H9 (cell line): ENCODE measurements around the gene FHL1. TPM values are rescaled to one million over a fixed set of nuclear protein-coding genes. Genes with fewer than 3 reads are reported as not detected.

Experiments used
- DNase-seq: peaks from one replicate; pipeline ENCODE4 v3.0.0-alpha.2; 2017
- H2AFZ ChIP-seq: one replicate; pipeline ENCODE4 v1.6.1; 2013; ENCODE audit warnings: mild to moderate bottlenecking, low read length, control low read depth, moderate library complexity
- H2AK5ac ChIP-seq: 2 replicates; pipeline ENCODE4 v1.6.1; 2013; ENCODE audit warnings: low read length, control low read depth, mixed read lengths; ENCODE audit not compliant: insufficient read length
- H2BK120ac ChIP-seq: one replicate; pipeline ENCODE4 v1.6.1; 2013; ENCODE audit warnings: low read depth, mild to moderate bottlenecking, low read length, control low read depth, inconsistent platforms; ENCODE audit not compliant: poor library complexity, severe bottlenecking
- H2BK12ac ChIP-seq: 2 replicates; pipeline ENCODE4 v1.6.1; 2013; ENCODE audit warnings: low read length, control low read depth, mixed read lengths, low read depth; ENCODE audit not compliant: insufficient read length
- H2BK15ac ChIP-seq: 2 replicates; pipeline ENCODE4 v1.6.1; 2013; ENCODE audit warnings: low read depth, low read length, control low read depth
- H2BK20ac ChIP-seq: one replicate; pipeline ENCODE4 v1.6.1; 2013; ENCODE audit warnings: low read depth, mild to moderate bottlenecking, low read length, control low read depth, inconsistent platforms; ENCODE audit not compliant: poor library complexity, severe bottlenecking
- H2BK5ac ChIP-seq: 2 replicates; pipeline ENCODE4 v1.6.1; 2013; ENCODE audit warnings: low read length, control low read depth, mixed read lengths; ENCODE audit not compliant: insufficient read length
- H3K14ac ChIP-seq: 2 replicates; pipeline ENCODE4 v1.6.1; 2013; ENCODE audit warnings: low read length, control low read depth; ENCODE audit not compliant: insufficient read depth
- H3K18ac ChIP-seq: 2 replicates; pipeline ENCODE4 v1.6.1; 2013; ENCODE audit warnings: low read depth, mild to moderate bottlenecking, mixed read lengths, low read length, control low read depth; ENCODE audit not compliant: insufficient read length
- H3K23ac ChIP-seq: 2 replicates; pipeline ENCODE4 v1.6.1; 2013; ENCODE audit warnings: low read length, control low read depth, mixed read lengths, low read depth; ENCODE audit not compliant: insufficient read length
- H3K23me2 ChIP-seq: 2 replicates; pipeline ENCODE4 v1.6.1; 2013; ENCODE audit warnings: low read depth, mild to moderate bottlenecking, mixed read lengths, low read length, control low read depth; ENCODE audit not compliant: insufficient read length, poor library complexity, severe bottlenecking
- H3K27ac ChIP-seq: 2 replicates; pipeline ENCODE4 v1.5.1; 2013; ENCODE audit warnings: low read length, control low read depth, mixed read lengths, low read depth; ENCODE audit not compliant: insufficient read length
- H3K27me3 ChIP-seq: 2 replicates; pipeline ENCODE4 v1.6.1; 2013; ENCODE audit warnings: low read length, control low read depth, inconsistent platforms; ENCODE audit not compliant: insufficient read depth
- H3K4ac ChIP-seq: 2 replicates; pipeline ENCODE4 v1.6.1; 2013; ENCODE audit warnings: low read depth, mild to moderate bottlenecking, control low read depth, inconsistent platforms, low read length, moderate library complexity
- H3K4me1 ChIP-seq: 2 replicates; pipeline ENCODE4 v1.6.1; 2013; ENCODE audit warnings: low read length, control low read depth, inconsistent platforms; ENCODE audit not compliant: insufficient read depth
- H3K4me2 ChIP-seq: 2 replicates; pipeline ENCODE4 v1.6.1; 2013; ENCODE audit warnings: low read length, control low read depth, mixed read lengths; ENCODE audit not compliant: insufficient read length, insufficient read depth
- H3K56ac ChIP-seq: 2 replicates; pipeline ENCODE4 v1.6.1; 2013; ENCODE audit warnings: low read depth, mild to moderate bottlenecking, mixed read lengths, low read length, control low read depth; ENCODE audit not compliant: insufficient read length
- H3K79me1 ChIP-seq: 2 replicates; pipeline ENCODE4 v1.6.1; 2013; ENCODE audit warnings: low read depth, mild to moderate bottlenecking, moderate library complexity, low read length, control low read depth, inconsistent platforms; ENCODE audit not compliant: insufficient read depth, poor library complexity, severe bottlenecking
- H3K79me2 ChIP-seq: 2 replicates; pipeline ENCODE4 v1.6.1; 2013; ENCODE audit warnings: low read length, control low read depth, inconsistent platforms; ENCODE audit not compliant: insufficient read depth
- H3K9ac ChIP-seq: 2 replicates; pipeline ENCODE4 v1.6.1; 2013; ENCODE audit warnings: low read length, control low read depth, mixed read lengths; ENCODE audit not compliant: insufficient read length; ENCODE audit errors: extremely low read depth
- H3K9me3 ChIP-seq: one replicate; pipeline ENCODE4 v1.6.1; 2013; ENCODE audit warnings: low read depth, low read length, inconsistent platforms; ENCODE audit not compliant: control insufficient read depth
- H3T11ph ChIP-seq: one replicate; pipeline ENCODE4 v1.6.1; 2013; ENCODE audit warnings: mild to moderate bottlenecking, low read length, control low read depth, inconsistent platforms
- H4K20me1 ChIP-seq: one replicate; pipeline ENCODE4 v1.6.1; 2013; ENCODE audit not compliant: control insufficient read depth, insufficient read length, insufficient read depth
- H4K5ac ChIP-seq: 2 replicates; pipeline ENCODE4 v1.6.1; 2013; ENCODE audit warnings: low read depth, mild to moderate bottlenecking, mixed read lengths, low read length, control low read depth; ENCODE audit not compliant: insufficient read length
- H4K8ac ChIP-seq: replicated peaks from 2 replicates; pipeline ENCODE4 v1.6.1; 2013; ENCODE audit warnings: low read length, control low read depth, mixed read lengths, low read depth; ENCODE audit not compliant: insufficient read length
- H4K91ac ChIP-seq: 2 replicates; pipeline ENCODE4 v1.6.1; 2013; ENCODE audit warnings: low read depth, mild to moderate bottlenecking, moderate library complexity, mixed read lengths, low read length, control low read depth; ENCODE audit not compliant: insufficient read length
- H3K27ac Mint-ChIP-seq, 3 experiments: 2 replicates in 2 of 3; 3 replicates in 1 of 3; pipeline ENCODE4 v1.8.0; 2020 to 2021; ENCODE audit warnings: mixed read lengths in 3 of 3, mild to moderate bottlenecking in 1 of 3, moderate library complexity in 1 of 3
- H3K27me3 Mint-ChIP-seq: 2 replicates; pipeline ENCODE4 v1.8.0; 2021; ENCODE audit warnings: low read depth, mild to moderate bottlenecking, moderate library complexity, mixed read lengths
- H3K36me3 Mint-ChIP-seq, 3 experiments: 2 replicates in 2 of 3; 3 replicates in 1 of 3; pipeline ENCODE4 v1.8.0; 2020 to 2021; ENCODE audit warnings: low read depth in 3 of 3, mixed read lengths in 3 of 3; ENCODE audit not compliant: insufficient read depth in 1 of 3
- H3K4me1 Mint-ChIP-seq, 2 experiments: 2 replicates each; pipeline ENCODE4 v1.8.0; 2020; ENCODE audit warnings: mixed read lengths in 2 of 2
- H3K4me3 Mint-ChIP-seq, 2 experiments: 2 replicates in 1 of 2; 3 replicates in 1 of 2; pipeline ENCODE4 v1.8.0; 2020 to 2021; ENCODE audit warnings: mild to moderate bottlenecking in 2 of 2, mixed read lengths in 2 of 2, moderate library complexity in 1 of 2
- H3K9me3 Mint-ChIP-seq, 2 experiments: 2 replicates in 1 of 2; 3 replicates in 1 of 2; pipeline ENCODE4 v1.8.0; 2020; ENCODE audit warnings: mild to moderate bottlenecking in 2 of 2, mixed read lengths in 2 of 2, moderate library complexity in 1 of 2
- CTCF ChIP-seq: fragments of 200-600 bp; sonication (generic); conservative IDR thresholded peaks from 3 replicates; pipeline ENCODE4 v1.8.0; 2021; ENCODE audit warnings: antibody characterized with exemption, mild to moderate bottlenecking
- WGBS: extraction: QIAGEN DNeasy Blood & Tissue Kit; methylation state at CpG from one replicate; pipeline ENCODE4 v1.1.7; 2013; ENCODE audit warnings: missing lambda C conversion rate, low lambda C conversion rate, mixed read lengths; ENCODE audit not compliant: insufficient read length; ENCODE audit errors: extremely low coverage; 5-methylcytosine and 5-hydroxymethylcytosine counted together
- total RNA-seq: library from RNA; stranded (reverse); gene quantifications from 2 replicates; pipeline ENCODE4 v1.2.1, GENCODE V29; 2021

The FHL1 gene
- total RNA-seq, 1 experiment from 2014 or later, result 20.0 TPM

DNA sequence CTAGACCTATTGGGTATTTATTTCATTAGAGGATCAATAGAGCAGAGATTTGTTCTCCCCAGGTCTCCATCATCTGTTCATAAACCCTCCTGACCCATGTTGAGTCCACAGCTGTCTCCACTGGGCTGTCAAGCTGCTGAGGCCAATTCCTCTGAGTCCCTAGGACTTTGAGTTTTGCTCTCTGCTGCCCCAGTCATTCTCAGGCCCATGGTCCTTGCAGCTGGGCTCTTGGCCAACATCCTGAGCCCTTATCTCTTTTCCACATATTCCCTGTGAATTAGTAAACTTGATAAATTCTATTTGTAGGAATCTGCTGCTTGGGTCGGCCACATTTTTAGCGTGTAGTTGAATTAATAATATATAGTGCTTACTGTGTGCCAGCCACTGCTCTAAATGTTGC is 41.9 kb downstream of the FHL1 start:
- H3K4me1 Mint-ChIP-seq, result no peaks in the 10 kb centered on the region
- H3K4me3 Mint-ChIP-seq, result no peak overlapping the region
- Histone ChIP-seq H2AK5ac (no peak overlapping the region), H4K20me1 (no peaks in the 10 kb centered on the region), H3K9ac (no peak overlapping the region), H3K56ac (no peak overlapping the region), H3K4ac (no peak overlapping the region), H3K18ac (no peak overlapping the region), H2BK15ac (no peak overlapping the region), H3K27me3 (no peaks in the 10 kb centered on the region), H3K23me2 (no peaks in the 10 kb centered on the region), H3K79me1 (no peaks in the 10 kb centered on the region), H3K4me1 (no peaks in the 10 kb centered on the region), H3K14ac (no peak overlapping the region), H2BK12ac (no peak overlapping the region), H4K91ac (no peak overlapping the region), H4K5ac (no peak overlapping the region), H2BK120ac (no peak overlapping the region), H3K23ac (no peak overlapping the region), H2AFZ (no peak overlapping the region), H3K4me2 (no peak overlapping the region), H3K79me2 (no peaks in the 10 kb centered on the region), H3K9me3 (peaks cover 46% of the 10 kb centered on the region), H4K8ac (no peak overlapping the region), H2BK5ac (no peak overlapping the region), H3T11ph (no peak overlapping the region), H2BK20ac (no peak overlapping the region), H3K27ac (no peak overlapping the region)
- no CpG with 5 or more reads among the region's 2 CpGs for WGBS
- DNase-seq, result no peak
- H3K9me3 Mint-ChIP-seq, result peaks cover 64 to 65% of the 10 kb centered on the region in 2 experiments
- H3K36me3 Mint-ChIP-seq, result peaks cover 0 to 7% (median 4%) of the 10 kb centered on the region in 3 experiments; a peak in 4 of 7 replicates
- no peak overlapping the region for H3K27ac Mint-ChIP-seq
- no peak for TF ChIP-seq CTCF
- H3K27me3 Mint-ChIP-seq, result no peaks in the 10 kb centered on the region
